GM13977 (cell line): ENCODE results near the gene TSFM.

Source experiments
- DNase-seq: peaks from one replicate; pipeline ENCODE4 v3.0.0; 2012; ENCODE audit warnings: low spot score
- in situ Hi-C: fragments of 300-500 bp; cut with MboI; formaldehyde crosslinking; loops from one replicate; pipeline ENCODE4 v1.12.0; 2022; ENCODE audit warnings: low sequenced_read_pairs, low pct_unique_long_range_greater_than_20kb, mixed read lengths, inconsistent platforms; ENCODE audit not compliant: unreplicated experiment
- TF ChIP-seq, protein P1 (sequence below): IDR thresholded peaks from 2 replicates; pipeline ENCODE4 v1.5.1; 2012; ENCODE audit warnings: mild to moderate bottlenecking, control low read depth; ENCODE audit not compliant: insufficient read depth; ENCODE audit errors: extremely low read depth, missing control alignments

The TSFM gene

DNA sequence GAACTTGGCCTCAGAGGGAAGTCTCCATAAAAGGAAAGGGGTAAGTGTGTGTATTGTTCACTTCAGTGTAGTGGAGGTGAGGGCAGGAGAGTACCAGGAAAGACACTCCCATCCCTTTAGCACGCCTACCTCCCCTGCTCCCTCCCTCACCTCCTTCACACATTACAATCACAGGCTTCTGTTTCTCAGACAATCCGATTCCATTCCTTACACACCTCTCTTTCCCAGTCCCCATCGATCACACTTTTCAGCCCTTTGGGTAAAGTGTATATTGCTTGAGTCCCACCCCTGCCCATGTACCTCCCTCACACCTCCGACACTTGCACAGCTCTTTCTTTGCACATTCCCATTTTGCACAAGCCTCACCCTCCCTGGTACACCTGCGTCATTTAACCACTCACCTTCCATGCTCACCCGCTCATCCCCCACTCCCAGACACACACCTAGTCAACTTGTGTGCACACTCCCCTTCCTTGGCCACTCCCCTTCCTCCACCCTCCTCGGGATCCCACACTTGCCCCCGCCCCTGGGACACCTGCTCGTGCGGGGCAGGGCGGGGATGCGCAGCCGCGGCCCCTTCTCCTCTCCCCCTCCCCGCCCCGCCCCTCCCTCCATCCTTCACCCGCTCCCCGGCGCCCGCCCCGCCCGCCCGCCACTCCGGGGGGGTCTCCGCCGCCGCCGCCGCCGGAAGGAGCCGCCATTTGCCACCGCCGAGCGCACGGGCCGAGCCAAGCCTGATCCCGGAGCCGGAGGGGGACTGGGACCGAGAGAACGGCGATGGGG is 28.0 kb upstream of the TSFM start, which contains the start of gene MARCHF9:
Gene MARCHF9, plus strand, starts transcription at position 693 of the 783 bp plus-strand sequence. CDS start 426 bp downstream, outside the sequence.
- peak; percentile 93 for DNase-seq
- in situ Hi-C loops: no loop called here

DNA sequence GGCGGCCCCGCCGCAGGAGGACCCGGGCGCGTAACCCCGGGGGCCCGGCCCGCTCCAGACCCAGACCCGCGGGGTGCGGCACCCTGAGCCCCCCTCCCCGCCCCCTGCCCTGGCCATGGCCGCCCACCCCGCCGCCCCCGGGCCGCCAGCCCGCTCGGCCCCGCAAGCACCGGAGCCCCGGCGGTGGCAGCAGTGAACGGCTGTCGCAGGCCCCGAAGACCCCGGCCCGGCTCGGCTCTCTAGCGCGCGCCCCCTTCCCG is 27.5 kb upstream of the TSFM start:
- no peak for DNase-seq
- TF ChIP-seq, protein P1, sequence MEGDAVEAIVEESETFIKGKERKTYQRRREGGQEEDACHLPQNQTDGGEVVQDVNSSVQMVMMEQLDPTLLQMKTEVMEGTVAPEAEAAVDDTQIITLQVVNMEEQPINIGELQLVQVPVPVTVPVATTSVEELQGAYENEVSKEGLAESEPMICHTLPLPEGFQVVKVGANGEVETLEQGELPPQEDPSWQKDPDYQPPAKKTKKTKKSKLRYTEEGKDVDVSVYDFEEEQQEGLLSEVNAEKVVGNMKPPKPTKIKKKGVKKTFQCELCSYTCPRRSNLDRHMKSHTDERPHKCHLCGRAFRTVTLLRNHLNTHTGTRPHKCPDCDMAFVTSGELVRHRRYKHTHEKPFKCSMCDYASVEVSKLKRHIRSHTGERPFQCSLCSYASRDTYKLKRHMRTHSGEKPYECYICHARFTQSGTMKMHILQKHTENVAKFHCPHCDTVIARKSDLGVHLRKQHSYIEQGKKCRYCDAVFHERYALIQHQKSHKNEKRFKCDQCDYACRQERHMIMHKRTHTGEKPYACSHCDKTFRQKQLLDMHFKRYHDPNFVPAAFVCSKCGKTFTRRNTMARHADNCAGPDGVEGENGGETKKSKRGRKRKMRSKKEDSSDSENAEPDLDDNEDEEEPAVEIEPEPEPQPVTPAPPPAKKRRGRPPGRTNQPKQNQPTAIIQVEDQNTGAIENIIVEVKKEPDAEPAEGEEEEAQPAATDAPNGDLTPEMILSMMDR: no peak
- in situ Hi-C loops: no loop called here

More for the DNA sequence above, 28.0 kb upstream of the TSFM start, which contains the start of gene MARCHF9:
- TF ChIP-seq, protein P1: no peak

DNA sequence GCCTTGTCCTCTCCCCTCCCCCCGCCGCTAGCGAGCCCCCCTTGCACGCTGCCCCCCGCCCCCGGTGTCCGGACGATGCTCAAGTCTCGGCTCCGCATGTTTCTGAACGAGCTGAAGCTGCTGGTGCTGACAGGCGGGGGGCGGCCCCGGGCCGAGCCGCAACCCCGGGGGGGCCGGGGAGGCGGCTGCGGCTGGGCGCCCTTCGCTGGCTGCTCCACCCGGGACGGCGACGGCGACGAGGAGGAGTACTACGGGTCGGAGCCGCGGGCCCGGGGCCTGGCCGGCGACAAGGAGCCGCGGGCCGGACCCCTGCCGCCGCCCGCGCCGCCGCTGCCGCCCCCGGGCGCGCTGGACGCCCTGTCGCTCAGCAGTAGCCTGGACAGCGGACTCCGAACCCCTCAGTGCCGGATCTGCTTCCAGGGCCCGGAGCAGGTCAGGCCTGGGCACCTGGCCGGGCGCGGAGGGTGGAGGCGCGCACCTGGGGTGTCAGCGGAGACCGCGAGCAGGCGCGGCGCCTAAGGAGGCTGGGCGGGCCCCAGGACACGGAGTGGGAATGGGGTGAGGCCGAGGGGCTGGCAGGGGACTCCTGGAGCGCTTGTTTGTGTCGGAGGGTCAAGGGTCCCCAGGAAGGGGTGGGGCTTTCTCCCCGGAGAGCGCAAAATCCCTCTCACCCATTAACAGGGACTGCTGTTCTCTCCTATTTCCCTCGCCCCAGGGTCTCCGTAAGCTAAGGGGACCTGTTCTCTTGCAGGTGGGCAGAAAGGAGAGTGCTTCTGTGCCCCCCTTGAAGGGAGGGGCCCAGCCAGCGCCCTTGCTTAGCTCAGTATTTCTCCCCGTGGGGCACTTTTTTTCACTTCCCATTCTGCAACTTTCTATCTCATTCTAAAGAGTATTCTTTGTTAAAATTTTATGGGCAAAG is 26.9 kb upstream of the TSFM start:
- TF ChIP-seq, protein P1: no peak
- peak; percentile 70 for DNase-seq
- in situ Hi-C loops: no loop called here

DNA sequence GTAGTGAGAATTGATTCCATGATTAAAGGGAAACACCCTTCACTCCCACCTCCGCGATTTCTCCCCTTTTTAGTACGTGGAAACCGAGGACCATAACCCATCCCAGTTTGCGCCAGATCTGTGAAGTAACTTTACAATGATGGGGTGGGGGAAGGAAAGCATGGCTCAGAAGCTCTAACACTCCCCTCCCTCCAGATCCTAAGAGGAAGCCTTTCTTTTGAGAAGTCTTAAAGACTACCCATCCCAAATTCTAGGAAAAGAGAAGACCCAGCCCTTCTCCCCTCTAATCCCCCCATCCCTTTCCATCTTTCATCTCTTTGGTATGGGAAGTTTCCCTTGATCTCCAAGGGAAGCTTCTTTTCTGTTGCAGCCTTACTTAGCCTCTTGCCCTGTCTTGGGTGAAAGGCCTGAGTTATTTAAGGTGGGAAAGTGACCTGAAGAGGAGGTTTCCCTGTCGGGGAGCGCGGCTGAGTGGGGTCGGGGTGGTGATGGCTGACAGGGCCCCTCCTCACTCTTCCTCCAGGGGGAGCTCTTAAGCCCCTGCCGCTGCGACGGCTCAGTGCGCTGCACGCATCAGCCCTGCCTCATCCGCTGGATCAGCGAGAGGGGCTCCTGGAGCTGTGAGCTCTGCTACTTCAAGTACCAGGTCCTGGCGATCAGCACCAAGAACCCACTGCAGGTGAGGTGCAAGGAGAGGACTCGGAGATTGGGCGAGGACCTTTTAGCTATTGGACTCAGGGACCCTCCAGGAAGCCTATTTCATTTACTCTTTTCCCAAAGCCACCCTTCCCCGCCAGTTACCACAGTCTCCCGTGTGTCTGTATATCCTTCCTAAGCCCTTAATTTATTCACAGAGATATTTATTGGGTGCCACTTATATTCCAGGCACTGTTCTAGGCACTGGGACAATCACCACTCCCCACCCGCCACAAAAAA is 25.9 kb upstream of the TSFM start:
- in situ Hi-C loops: no loop called here
- TF ChIP-seq, protein P1: peak; percentile 90
- DNase-seq: peak; percentile 90

DNA sequence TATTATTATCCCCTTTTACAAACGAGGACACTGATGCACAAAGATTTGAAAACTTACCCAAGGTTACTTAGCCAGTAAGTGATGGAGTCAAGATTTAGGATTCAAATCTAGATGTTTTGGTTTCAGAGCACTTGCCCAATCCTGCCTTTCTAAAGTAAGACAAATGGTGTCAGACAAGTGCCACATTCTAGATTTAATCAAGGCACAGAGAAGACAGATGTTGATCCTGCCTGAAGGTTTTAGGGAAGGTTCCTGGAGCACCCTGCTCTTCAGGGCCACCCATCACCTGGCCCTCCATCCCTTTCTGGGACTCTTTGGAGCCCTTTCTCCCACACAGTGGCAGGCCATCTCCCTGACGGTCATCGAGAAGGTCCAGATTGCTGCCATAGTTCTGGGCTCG is 24.8 kb upstream of the TSFM start:
- in situ Hi-C loops: no loop called here
- TF ChIP-seq, protein P1: no peak
- no peak for DNase-seq
